HG03565 (cell line): ENCODE measurements around the gene CDH13.

Experiments
- ATAC-seq: cut with Tn5 transposase; IDR thresholded peaks from one replicate; pipeline ENCODE4 v1.9.1; 2021; ENCODE audit warnings: mild to moderate bottlenecking, moderate library complexity; ENCODE audit not compliant: unreplicated experiment

CDH13 gene

DNA sequence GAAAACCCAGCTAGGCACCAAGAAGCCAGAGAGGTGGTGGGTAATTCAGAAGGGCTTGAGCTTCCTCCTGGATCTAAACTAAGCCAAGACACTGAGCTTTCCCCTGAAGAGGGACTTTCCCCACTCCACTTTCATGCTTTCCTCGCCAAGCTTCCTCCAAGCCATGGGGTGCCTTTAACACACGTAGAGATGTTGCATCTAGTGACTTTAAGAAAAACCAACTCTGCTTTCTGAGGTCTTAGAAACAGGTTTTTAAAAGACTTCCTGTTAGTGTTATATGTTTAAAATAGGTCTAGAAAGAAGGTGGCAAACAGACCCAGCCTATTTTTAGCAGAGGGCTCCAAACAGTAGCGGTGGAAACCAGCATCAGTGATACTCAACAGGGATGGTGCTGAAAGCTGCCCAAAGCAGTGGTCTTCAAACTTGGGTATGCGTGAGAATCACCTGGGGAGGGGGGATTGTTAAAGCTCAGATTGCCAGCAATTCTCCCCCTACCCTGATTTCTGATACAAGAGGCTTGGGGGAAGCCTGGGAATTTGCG, 585.6 kb downstream of the CDH13 start:
- no peak for ATAC-seq

GRCh38 chr16:83214671-83215070, 587.9 kb downstream of the CDH13 start:
- no peak for ATAC-seq

DNA sequence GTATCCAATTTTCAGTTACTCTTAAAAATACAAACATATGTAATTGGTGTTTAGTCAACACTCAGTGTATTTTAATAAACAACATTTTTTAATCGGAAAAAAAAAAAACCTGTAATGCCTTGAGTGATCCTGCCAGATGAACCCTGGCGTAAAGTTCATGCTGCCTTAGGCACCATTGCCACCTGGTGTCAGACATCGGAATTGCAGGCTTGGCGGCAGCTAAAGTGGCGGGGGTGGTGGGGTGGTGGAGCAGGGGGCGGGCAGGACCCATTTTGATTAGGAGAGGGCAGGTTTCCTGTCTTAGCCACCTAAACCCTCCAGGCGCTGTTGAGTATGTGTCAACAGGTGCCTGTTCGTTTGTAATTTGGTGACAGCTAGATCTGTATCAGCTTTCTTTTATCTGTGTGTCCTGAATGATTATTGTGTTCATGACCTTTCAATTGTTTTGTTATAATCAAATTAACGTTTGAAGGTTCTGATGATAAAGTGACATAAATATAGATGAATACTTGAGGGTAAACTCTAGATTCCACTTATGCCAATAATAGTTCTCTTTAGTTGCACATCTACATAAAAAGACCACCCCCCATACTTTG, 588.7 kb downstream of the CDH13 start:
- ATAC-seq: no peak

GRCh38 chr16:83219285-83219684, 592.5 kb downstream of the CDH13 start:
- ATAC-seq: no peak

DNA sequence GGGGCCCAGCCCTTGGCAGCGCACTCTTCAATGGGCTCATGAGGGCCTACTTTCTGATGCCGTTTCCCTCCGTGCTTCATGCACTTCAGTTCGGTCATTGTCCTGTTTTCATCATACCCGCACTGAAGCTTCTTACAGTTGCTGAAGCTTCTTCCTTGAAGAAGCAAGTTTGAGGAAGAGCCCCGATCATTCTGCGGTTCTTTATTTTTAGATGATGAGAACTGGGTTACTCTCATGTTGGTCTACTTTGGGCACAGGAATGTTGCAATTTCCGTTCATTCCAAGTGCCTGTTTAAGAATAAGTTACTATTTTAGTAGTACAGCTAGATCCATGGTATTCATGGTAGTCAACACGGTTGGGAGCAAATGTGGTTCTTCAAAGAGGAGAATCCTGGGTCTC, 593.3 kb downstream of the CDH13 start:
- no peak for ATAC-seq

GRCh38 chr16:83224642-83225041, 597.9 kb downstream of the CDH13 start:
- no peak for ATAC-seq

DNA sequence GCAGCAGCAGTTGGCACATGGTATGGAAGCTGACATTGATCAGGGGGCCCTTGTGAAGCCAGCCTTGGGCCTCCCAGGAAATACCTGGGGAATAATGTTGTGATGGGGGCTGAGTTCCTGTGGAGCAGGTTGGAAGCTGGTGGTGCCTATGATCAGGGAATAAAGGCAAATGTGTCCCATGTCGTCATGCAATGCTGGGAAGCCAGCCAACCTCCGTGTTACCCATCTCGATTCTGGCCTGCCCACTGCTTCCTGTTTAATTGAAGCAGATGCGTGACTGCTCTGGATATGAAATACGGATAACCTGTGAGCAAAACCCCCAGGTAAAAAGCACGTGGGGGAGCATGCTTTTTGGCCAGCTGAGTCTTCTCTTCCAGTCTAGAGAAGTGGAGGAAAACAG, 600.6 kb downstream of the CDH13 start:
- ATAC-seq: no peak

DNA sequence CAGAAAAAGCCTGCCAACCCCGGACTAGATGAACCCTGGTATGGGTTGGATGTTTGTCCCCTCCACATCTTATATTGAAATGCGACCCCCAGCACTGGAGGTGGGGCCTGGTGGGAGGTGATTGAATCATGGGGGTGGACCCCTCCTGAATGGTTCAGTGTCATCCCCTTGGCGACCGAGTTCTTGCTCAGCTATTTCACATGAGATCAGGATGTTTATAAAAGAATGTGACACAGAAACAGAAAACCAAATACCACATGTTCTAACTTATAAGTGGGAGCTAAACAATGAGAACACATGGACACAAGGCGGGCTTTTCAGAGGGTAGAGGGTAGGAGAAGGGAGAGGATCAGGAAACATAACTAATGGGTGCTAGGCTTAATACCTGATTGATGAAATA, 605.0 kb downstream of the CDH13 start:
- no peak for ATAC-seq

DNA sequence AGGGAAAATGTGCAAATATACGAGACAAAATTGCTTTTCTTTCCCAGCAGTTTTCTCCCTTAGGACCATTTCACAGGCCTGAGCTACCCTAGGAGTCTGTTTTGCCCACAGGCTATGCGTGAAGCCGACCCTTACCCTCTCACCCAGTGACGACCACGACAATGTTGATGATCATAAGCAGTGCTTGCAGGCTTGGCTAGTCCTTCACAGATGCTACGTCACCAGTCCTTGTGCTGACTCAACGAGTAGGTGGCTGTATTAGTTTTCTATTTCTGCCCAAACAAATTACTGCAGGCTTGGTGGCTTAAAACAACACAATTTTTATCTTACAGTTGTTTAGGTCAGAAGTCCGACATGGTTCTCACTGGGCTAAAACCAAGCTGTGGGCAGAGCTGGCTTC, 606.4 kb downstream of the CDH13 start:
- ATAC-seq: no peak

DNA sequence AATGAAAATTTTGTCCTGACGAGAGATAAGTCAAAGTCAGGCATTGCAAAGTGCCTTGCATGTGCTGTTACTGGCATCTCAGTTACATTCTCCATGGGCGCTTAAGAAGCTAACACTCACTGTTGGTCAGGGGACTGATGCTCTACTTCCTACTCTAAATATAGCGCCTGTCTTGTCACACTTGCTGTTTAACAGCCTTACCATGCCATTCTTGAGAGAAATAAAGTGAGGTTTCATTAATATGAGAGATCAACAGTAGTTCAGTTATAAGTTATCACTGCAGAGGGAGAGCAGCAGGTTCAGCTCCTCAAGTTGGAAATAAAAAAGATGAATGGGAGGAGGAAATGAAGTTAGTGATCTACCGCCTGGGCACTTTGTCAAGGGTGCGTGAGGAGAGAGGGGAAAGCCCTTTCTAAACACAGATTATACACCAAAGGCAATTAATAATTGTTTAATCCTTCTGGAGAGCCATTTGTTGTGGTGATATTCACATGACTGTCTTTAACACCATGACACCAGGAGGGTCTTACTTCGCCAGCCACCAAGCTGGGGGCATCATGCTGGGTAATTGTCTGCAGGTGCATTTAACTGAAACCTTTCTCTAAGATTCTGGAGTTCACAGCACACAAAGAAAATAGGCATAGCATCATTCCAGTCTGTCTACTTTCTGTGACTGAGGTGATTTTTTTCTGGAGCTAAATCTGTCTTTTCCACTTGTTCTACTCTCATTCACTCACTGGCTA, 612.4 kb downstream of the CDH13 start:
- no peak for ATAC-seq

GRCh38 chr16:83244057-83244456, 617.3 kb downstream of the CDH13 start:
- ATAC-seq: no peak

GRCh38 chr16:83245061-83245460, 618.3 kb downstream of the CDH13 start:
- ATAC-seq: no peak

DNA sequence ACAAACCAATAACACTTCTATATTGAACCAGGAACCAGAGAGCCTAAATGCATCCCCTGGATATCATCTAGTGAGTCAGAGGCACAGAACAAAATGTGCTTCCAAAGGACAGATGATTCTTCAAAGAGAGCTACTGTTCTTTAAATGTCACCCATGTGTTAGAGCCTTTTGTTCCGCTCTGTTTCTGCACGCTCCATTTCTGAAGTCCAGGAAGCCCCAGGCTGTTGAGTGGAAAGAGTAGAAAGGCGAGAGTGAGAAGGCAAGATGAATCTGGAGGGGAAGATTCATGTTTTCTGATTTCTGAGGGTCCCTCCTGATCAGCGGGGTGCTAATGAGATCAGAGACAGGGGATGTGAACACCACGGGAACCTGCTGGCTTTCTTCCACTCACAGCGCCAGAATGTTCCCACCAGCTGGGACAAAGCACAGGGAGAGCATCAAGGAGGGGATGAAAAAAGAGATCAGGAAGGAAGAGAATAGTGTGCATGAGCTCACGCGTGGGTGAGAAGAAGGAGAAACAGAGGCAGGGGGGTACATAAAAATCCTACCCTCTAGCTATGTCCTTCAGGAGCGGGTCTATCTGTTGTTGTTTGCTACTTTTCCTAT, 621.1 kb downstream of the CDH13 start:
- no peak for ATAC-seq

DNA sequence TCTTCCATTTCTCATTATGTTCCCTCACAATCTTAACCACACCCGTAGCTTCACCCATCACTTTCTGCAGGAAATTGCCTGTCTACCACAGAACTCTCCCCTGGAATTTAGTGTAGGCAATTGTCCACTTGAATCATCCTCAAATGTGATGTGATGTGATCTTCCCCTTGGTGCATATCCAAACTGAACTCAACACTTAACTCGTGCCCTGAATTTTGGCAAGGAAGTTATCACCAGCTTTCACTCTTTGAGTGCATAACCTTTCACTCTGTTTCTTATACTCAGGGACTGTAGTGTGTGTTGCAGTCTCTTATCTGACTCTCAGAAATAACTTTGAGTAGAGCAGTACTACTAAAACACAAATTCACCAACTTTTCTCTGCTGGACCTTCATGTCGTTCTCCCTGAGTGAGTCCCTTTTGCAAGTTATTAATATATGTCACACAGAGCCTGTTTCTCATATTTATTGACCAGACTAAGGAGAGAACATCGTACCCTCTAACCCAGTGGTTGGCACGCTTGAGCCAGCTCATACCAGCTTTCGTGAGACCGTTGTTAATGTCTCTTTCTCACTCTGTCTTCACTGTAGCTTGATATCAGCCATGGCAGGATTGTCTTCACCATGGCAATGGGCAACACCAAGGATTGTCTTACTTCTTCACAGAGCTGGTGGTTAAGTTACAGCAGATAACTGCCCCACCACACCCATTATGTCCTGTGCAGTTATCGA, 622.1 kb downstream of the CDH13 start:
- no peak for ATAC-seq

DNA sequence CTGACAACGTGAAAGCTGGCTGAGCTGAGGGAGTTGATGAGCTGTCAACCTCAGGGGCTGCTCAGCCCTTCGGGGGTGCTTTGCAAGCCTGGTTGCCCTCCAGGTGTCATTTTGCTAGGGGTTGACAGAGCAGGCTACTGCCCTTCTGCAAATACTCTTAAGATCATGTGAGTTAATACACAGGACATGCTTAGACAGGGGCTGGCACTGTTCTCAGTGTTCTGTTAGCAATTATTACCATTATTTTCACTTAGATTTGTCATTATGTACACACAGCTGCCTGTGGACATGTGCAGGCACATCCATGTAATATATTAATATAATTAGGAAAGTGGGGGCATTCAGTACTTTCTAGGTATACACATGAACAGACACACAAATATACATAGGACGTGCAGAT, 626.8 kb downstream of the CDH13 start:
- ATAC-seq: no peak

DNA sequence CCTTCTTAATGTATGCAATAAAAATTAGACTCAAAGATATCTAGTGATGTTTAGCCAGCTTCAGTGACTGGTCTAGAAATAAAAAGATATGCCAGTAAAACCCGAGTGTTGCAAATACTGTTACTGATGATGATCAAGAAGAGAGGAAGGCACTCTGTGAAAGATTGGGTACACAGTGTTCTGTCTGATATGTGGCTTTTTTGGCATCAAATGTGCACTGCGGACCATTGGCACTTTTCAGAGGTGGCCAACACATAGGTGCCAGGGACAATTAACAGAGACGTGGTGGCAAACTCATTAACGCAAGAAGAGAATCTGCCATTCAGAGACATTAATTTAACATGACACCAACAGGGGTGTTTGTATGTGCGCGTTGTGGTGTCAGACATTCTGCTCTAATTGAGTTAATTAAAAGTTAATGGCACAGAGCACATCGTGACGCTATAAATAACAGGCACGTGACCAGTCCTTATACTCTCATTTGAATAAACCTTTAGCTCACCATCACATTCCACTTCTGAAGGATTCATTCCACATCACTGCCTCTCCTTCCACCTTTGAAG, 631.7 kb downstream of the CDH13 start:
- no peak for ATAC-seq

DNA sequence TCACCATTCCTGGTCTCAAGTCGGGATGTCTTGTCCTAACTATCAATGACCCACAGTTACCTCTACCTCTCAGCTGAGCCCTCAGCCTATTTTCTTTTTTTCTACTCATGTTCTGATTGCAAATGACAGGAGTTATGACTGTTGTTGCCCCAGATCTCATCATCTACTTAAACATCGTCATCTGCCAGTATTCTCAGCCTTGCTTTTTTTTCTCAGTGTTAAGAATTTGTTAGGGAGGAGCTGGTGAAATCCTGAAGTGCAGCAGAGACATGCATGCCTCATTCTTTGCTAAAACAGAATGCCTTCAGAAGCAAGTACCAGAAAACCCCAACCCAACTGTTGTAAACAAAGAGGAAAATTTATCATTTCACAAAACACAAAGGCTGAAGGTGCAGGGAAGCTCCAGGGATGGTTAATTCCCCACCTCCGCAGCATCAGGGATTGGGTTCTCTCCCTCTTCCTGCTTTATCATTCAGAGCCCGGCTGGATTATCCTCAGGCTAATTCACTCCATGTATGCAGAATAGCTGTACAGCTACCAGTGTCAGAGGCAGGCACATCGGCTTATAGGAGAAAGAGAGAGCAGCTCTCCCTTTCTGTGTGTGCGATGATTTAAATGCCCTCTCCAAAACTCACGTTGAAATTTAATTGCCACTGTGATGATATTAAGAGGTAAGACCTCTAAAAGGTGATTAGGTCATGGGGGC, 640.2 kb downstream of the CDH13 start:
- no peak for ATAC-seq

GRCh38 chr16:83268169-83268568, 641.4 kb downstream of the CDH13 start:
- no peak for ATAC-seq

DNA sequence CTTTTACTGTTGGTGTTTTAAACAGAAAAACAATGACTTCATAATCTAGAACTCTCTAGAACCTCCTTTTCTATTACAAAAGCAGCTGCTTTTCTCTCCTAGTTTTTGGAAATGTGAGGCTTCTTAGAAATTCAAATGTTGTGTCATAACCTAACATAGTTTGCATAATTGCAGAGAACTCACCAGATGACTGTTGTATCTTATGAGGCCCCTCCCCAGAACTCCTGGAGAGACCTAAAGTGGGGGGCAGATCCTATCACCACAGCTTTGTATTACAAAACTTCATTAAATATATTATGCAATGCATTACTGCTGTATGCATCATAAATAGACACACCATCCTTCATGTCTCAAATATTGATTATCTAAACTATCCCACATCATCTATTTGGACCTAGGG, 642.3 kb downstream of the CDH13 start:
- no peak for ATAC-seq

DNA sequence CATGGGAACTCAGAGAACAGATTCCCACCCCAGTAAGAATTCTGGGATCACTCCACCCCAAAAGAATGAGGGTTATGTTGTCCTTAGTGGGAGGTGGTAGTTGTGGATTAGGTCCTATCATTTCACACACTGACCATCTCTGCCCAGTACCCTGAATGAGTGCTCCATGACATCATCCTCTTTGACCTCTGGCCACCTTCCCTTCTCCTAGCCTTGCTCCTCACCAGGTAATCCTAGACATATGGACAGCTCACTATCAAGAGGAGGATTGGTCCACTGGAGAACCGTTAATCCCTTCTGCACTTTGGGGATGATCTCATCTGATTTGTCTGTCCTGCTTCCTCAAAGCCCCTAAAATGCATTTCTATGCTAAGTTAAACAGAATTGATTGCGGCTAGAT, 642.8 kb downstream of the CDH13 start:
- no peak for ATAC-seq

DNA sequence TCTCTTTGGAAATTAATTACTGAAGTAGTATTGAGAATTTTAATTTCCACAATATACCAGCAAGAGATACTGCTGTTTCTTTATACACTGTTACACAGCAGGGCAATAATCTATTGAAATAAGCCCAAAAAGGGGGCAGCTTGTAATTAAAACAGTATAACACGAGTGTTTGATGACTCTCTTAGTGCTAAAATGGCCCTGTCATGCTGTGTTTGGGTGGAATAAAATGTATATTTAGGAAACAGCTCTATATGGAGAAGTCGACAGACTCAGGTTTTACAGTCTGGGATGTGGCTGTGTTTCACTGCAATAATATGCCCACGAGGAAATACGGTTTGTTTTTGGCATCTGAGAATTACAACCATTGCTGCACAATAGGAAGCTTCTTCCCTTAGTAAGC, 643.3 kb downstream of the CDH13 start:
- ATAC-seq: no peak
